Tibial nerve (tissue), 4 donors: Measurements from ENCODE around the gene VWA2.

ENCODE experiments used
- CTCF ChIP-seq, 5 experiments: fragments of 200-600 bp in 3 of 5; fragments of 450-650 bp in 2 of 5; sonication (generic) in 3 of 5; IDR thresholded peaks; one replicate each; pipeline ENCODE4 v1.5.1; 2016 to 2019; ENCODE audit warnings: antibody characterized with exemption in 5 of 5, mild to moderate bottlenecking in 3 of 5, moderate library complexity in 2 of 5
- EP300 ChIP-seq, 2 donors: sonication (generic); formaldehyde crosslinking; IDR thresholded peaks; one replicate each; pipeline ENCODE4 v1.6.1; 2017; ENCODE audit warnings: antibody characterized with exemption in 2 of 2, mild to moderate bottlenecking in 1 of 2
- POLR2A ChIP-seq, 2 donors: fragments of 450-650 bp; IDR thresholded peaks; one replicate each; pipeline ENCODE4 v1.6.1; 2017; ENCODE audit warnings: antibody characterized with exemption in 2 of 2, mild to moderate bottlenecking in 2 of 2, moderate library complexity in 2 of 2

- no peak for TF ChIP-seq CTCF (IDR thresholded peaks at IDR 0.05)
- TF ChIP-seq POLR2A (IDR thresholded peaks at IDR 0.05), result no peak
- TF ChIP-seq EP300 (IDR thresholded peaks at IDR 0.05), result no peak
These were observed 11.7 kb downstream of the VWA2 start for GRCh38 chr10:114250716-114251115.
